ENCODE measurements around the gene EXOC6. TPM values are rescaled to one million over a fixed set of nuclear protein-coding genes. Genes with fewer than 3 reads are reported as not detected.

The EXOC6 gene
- total RNA-seq, 1 donor from 2014 or later, result 19.6 TPM

GRCh38 chr10:92892691-92893054, 44.4 kb downstream of the EXOC6 start:
- ATAC-seq (peak in 1 of 2 donors; percentile 19), DNase-seq (no peak)
- H3K27ac ChIP-seq, result no peak overlapping the region
- H3K4me1 ChIP-seq, result no peaks in the 10 kb centered on the region
- intact Hi-C loops (cut with DNase I), result no loop called here
- TF ChIP-seq, protein P1, sequence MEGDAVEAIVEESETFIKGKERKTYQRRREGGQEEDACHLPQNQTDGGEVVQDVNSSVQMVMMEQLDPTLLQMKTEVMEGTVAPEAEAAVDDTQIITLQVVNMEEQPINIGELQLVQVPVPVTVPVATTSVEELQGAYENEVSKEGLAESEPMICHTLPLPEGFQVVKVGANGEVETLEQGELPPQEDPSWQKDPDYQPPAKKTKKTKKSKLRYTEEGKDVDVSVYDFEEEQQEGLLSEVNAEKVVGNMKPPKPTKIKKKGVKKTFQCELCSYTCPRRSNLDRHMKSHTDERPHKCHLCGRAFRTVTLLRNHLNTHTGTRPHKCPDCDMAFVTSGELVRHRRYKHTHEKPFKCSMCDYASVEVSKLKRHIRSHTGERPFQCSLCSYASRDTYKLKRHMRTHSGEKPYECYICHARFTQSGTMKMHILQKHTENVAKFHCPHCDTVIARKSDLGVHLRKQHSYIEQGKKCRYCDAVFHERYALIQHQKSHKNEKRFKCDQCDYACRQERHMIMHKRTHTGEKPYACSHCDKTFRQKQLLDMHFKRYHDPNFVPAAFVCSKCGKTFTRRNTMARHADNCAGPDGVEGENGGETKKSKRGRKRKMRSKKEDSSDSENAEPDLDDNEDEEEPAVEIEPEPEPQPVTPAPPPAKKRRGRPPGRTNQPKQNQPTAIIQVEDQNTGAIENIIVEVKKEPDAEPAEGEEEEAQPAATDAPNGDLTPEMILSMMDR (IDR thresholded peaks at IDR 0.05), result no peak
- no peaks in the 10 kb centered on the region for H3K9me3 ChIP-seq
- no peak overlapping the region for H3K4me3 ChIP-seq
- no peaks in the 10 kb centered on the region for H3K27me3 ChIP-seq (ENCODE audit: low read depth)
- H3K36me3 ChIP-seq, result peaks cover 10% of the 10 kb centered on the region

DNA sequence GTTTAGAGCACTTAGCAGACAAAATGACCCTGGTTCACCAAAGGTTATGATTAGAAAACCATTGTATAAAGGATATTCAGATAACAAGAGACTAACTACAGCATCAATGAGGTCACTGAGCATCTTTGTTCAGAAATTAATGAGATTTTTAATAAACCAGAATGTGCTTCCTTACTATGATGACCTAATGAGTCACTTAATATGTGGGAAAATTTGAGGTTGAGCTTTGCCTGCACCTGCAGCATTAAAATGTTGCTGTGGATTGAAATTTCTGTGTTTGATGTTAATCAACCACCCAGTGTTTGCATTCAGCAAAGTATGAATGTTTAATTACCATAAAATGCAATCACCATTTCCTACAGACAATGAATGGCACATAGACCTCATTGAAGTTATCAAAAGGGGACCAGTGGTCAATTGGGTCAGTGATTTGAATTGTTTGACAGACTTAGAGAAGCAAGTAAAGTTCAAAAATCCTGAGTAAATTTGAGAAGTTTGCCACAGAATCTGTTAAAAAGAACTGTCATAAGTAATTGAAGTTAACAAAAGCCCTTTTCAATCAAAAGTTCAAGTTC, 45.8 kb downstream of the EXOC6 start:
- H3K9me3 ChIP-seq, result no peaks in the 10 kb centered on the region
- intact Hi-C loops (cut with DNase I), result no loop called here
- no peaks in the 10 kb centered on the region for H3K4me1 ChIP-seq
- ATAC-seq (no peak), DNase-seq (no peak)
- TF ChIP-seq, protein P1 (IDR thresholded peaks at IDR 0.05), result no peak
- no peak overlapping the region for H3K4me3 ChIP-seq
- H3K36me3 ChIP-seq, result peaks cover 14% of the 10 kb centered on the region
- H3K27ac ChIP-seq, result no peak overlapping the region
- no peaks in the 10 kb centered on the region for H3K27me3 ChIP-seq (ENCODE audit: low read depth)

- intact Hi-C loops (cut with DNase I), result no loop called here
- H3K27me3 ChIP-seq (ENCODE audit: low read depth), result no peaks in the 10 kb centered on the region
These were observed 49.6 kb downstream of the EXOC6 start for GRCh38 chr10:92897916-92898315.

DNA sequence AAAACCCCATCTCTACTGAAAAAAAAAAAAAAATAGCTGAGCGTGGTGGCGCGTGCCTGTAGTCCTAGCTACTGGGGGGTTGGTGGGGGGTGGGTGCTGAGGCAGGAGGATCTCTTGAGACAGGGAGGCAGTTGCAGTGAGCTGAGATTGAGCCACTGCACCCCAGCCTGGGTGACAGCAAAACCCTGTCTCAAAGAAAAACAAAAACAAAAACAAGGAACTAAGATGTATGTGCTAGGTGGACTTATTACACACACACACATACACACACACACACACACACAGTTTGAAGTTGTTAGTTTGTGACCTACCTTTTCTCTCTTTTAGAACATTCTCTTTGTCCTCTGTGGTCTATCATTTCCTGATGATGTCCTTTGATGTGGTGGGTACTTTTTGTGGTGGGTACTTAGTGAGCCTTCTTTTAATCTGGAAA, 53.5 kb downstream of the EXOC6 start:
- intact Hi-C loops (cut with DNase I), result no loop called here
- H3K36me3 ChIP-seq, result peaks cover 18% of the 10 kb centered on the region
- no peaks in the 10 kb centered on the region for H3K27me3 ChIP-seq (ENCODE audit: low read depth)
- no peak overlapping the region for H3K27ac ChIP-seq
- ATAC-seq (no peak), DNase-seq (no peak)
- H3K4me3 ChIP-seq, result no peak overlapping the region
- TF ChIP-seq, protein P1 (IDR thresholded peaks at IDR 0.05), result no peak
- H3K9me3 ChIP-seq, result no peaks in the 10 kb centered on the region
- H3K4me1 ChIP-seq, result no peaks in the 10 kb centered on the region

More at GRCh38 chr10:92897916-92898315, 49.6 kb downstream of the EXOC6 start:
- no peak overlapping the region for H3K27ac ChIP-seq
- no peaks in the 10 kb centered on the region for H3K4me1 ChIP-seq
- H3K36me3 ChIP-seq, result peaks cover 20% of the 10 kb centered on the region
- TF ChIP-seq, protein P1 (IDR thresholded peaks at IDR 0.05), result no peak
- DNase-seq (no peak), ATAC-seq (no peak)
- H3K4me3 ChIP-seq, result no peak overlapping the region
- no peaks in the 10 kb centered on the region for H3K9me3 ChIP-seq

DNA sequence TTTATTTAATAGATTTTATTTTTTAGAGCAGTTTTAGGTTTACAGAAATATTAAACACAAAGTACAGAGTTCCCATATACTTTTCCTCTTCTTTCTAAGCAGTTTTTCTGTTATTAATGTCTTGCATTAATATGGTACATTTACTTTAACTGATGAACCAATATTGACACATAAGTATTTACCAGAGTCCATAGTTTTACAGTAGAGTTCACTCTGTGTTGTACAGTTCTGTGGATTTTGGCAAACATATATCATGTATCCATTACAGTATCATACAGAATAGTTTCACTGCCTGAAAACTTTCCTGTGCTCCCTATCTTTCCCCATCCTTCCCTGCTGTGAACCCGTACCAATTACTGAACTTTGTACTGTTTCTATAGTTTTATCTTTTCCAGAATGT, 55.3 kb downstream of the EXOC6 start:
- ATAC-seq (no peak), DNase-seq (no peak)
- intact Hi-C loops (cut with DNase I), result no loop called here
- no peaks in the 10 kb centered on the region for H3K9me3 ChIP-seq
- H3K4me1 ChIP-seq, result no peaks in the 10 kb centered on the region
- H3K36me3 ChIP-seq, result peaks cover 5% of the 10 kb centered on the region
- TF ChIP-seq, protein P1 (IDR thresholded peaks at IDR 0.05), result no peak
- H3K27ac ChIP-seq, result no peak overlapping the region
- no peak overlapping the region for H3K4me3 ChIP-seq
- H3K27me3 ChIP-seq (ENCODE audit: low read depth), result no peaks in the 10 kb centered on the region

Measured in lower lobe of right lung (tissue), 2 donors.